Measurements from ENCODE around the gene NKIRAS1.
A peak's percentile ranks its signal among the peaks of the same experiment; 100 is the strongest.

The NKIRAS1 gene

GRCh38 chr3:23960649-23961048 lies 43.9 kb upstream of the NKIRAS1 start (continued):
- TF ChIP-seq ZNF473 (tag by site-specific recombination; IDR thresholded peaks at IDR 0.05): no peak
- no peak for TF ChIP-seq MEIS1 (CRISPR knock-in tag; IDR thresholded peaks at IDR 0.05; ENCODE audit: borderline replicate concordance)

GRCh38 chr3:23959135-23959900 lies 42.5 kb upstream of the NKIRAS1 start:
- Histone ChIP-seq H3K4me3 (ENCODE audit: low read depth, low read length) (no peak overlapping the region), H3K9me3 (ENCODE audit: control insufficient read depth, insufficient read depth, low read depth, low read length) (no peaks in the 10 kb centered on the region), H3K4me1 (ENCODE audit: control insufficient read depth, insufficient read depth, low read length) (no peaks in the 10 kb centered on the region; the same call in 1 of the 2 replicates), H3K36me3 (ENCODE audit: control insufficient read depth in 2 of 2, insufficient read depth in 1 of 2, low read length in 2 of 2) (peaks cover 10 to 48% of the 10 kb centered on the region in 2 experiments; a peak in 2 of 3 replicates), H3K27ac (ENCODE audit: extremely low read depth, low read depth, low read length) (no peak overlapping the region)
- CTCF ChIA-PET: no interaction called here
- POLR2A ChIA-PET: interaction anchor here (0.6 to 2.6 kb wide), 2 partner anchors 43 to 131 kb away, joined by 6 to 13 read pairs; partner anchors contain the start of genes NKIRAS1 and RPL15
- TF ChIP-seq ZNF24 (tag by site-specific recombination; IDR thresholded peaks at IDR 0.05) (0 out of 2 replicates have a peak, but pooled peaks have one; percentile 28), HIC1 (tag by site-specific recombination; IDR thresholded peaks at IDR 0.05) (peak; percentile 8; the same call in 1 of the 2 replicates), PRDM6 (tag by site-specific recombination; IDR thresholded peaks at IDR 0.05) (peak; percentile 52), ZNF362 (tag by site-specific recombination; IDR thresholded peaks at IDR 0.05) (peak; percentile 40; the same call in 1 of the 2 replicates), KLF8 (tag by site-specific recombination; IDR thresholded peaks at IDR 0.05) (no peak), ZNF10 (tag by site-specific recombination; IDR thresholded peaks at IDR 0.05) (no peak), WT1 (tag by site-specific recombination; IDR thresholded peaks at IDR 0.05) (peak; percentile 66), ZNF600 (tag by site-specific recombination; IDR thresholded peaks at IDR 0.05) (peak; percentile 94), ZSCAN18 (tag by site-specific recombination; IDR thresholded peaks at IDR 0.05) (no peak), PRDM1 (tag by site-specific recombination; IDR thresholded peaks at IDR 0.05) (peak; percentile 49; the same call in 1 of the 2 replicates), ZNF394 (tag by site-specific recombination; IDR thresholded peaks at IDR 0.05; ENCODE audit: borderline replicate concordance) (no peak), ZFP37 (tag by site-specific recombination; IDR thresholded peaks at IDR 0.05) (peak; percentile 8; the same call in 1 of the 2 replicates), SP7 (tag by site-specific recombination; IDR thresholded peaks at IDR 0.05) (peak; percentile 52; the same call in 1 of the 2 replicates), ZNF2 (tag by site-specific recombination; IDR thresholded peaks at IDR 0.05) (0 out of 2 replicates have a peak, but pooled peaks have one; percentile 16), ZNF629 (tag by site-specific recombination; IDR thresholded peaks at IDR 0.05) (peak; percentile 86), AEBP2 (tag by site-specific recombination; IDR thresholded peaks at IDR 0.05; ENCODE audit: borderline replicate concordance) (no peak), OSR2 (tag by site-specific recombination; IDR thresholded peaks at IDR 0.05) (0 out of 2 replicates have a peak, but pooled peaks have one; percentile 11), PRDM10 (tag by site-specific recombination; IDR thresholded peaks at IDR 0.05) (peak; percentile 96), ZXDB (tag by site-specific recombination; IDR thresholded peaks at IDR 0.05) (no peak), ZEB2 (tag by site-specific recombination; IDR thresholded peaks at IDR 0.05) (peak; percentile 73), GLI2 (tag by site-specific recombination; IDR thresholded peaks at IDR 0.05; ENCODE audit: borderline replicate concordance, low read depth) (0 out of 2 replicates have a peak, but pooled peaks have one; percentile 3)
